ENCODE measurements around the gene LUC7L3.

Gene LUC7L3

DNA sequence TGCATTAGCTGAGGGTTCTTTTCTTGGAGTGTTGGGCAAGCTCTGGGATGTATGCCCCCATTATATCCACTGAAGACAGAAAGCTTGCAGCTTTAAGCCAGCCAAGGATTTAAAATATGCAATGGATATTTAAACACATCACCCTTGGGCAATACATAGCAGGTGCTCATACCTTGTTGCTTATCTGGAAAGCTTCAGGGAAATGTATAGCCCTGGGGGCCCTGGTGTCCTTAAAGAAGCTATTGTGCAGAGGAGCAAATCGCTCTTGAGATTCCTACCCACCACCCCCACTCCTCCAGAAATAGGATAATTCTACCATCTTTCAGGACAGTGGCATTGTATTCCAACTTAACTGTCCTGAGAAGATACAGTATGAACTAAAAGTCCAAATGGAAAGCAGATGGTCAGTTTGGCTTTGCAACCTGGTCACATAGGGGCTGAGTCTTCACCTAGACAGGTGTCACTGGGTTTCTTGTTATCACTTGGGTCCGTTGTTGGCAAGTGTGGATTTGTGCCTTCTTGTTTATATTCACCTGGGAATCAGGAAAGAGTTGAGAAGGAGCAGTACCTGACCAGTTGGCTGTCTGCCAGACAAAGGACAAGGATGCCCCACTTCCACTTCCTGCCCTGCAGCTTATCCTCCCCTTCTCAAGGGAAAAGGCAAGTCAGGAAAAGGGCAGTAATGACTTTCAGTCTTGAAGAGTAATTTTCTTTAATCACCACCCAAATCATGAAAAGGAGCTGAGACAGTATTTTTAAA, 44.5 kb downstream of the LUC7L3 start:
- no peak for DNase-seq

DNA sequence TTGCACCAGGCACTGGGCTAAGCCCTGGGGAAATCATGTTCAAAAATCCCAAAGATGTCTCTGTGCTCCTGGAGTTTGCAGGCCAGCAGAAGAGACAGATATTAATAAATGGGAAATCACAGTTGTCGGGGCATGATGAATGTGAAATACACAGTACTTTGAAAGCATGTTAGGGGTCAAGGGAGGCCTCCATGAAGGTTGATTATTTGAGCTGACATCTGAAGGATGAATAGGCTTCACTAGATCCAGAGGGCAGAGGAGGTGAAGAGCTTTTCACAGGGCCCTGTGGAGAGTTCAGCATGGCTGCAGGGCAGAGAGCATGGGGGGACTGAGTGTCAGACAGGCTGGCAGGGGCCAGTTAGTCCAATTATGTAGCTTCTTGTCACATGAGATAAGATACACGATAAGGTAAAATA, 45.3 kb downstream of the LUC7L3 start:
- no peak for DNase-seq

DNA sequence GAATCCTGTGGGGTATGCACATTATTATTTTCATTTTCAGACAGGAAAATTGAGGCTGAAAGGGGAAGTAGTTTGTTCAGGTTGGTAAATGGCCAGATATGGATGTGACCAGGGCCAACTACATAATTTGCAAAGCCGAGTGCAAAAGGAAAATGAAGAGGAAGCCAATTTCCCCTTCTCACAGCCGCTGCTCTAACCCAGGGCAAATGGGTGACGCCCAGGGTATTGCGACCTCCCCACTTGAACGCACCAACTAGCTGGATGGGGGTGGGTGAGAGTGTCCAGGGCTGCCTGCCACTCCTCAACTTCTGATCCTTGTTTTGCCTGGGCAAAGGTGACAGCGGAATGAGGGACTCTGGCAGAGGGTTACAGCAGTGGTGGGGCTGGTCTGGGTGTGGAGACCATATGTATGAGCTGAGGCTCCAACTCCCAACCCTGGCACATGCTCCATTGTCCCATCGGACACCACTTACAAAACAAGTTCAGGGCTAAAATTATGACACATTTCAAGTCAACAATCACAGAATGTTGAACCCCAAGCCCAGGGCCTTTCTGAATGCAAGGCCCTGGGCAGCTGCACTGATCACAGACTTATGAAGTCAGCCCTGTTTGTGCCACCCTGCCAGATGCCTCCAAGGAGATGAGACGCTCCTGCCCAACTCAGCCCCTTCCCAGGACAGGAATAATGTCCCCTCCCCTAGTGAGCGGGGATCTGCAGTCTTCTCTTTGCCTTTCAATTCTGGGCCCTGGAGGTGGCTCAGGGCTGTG, 46.2 kb downstream of the LUC7L3 start:
- no peak for DNase-seq

DNA sequence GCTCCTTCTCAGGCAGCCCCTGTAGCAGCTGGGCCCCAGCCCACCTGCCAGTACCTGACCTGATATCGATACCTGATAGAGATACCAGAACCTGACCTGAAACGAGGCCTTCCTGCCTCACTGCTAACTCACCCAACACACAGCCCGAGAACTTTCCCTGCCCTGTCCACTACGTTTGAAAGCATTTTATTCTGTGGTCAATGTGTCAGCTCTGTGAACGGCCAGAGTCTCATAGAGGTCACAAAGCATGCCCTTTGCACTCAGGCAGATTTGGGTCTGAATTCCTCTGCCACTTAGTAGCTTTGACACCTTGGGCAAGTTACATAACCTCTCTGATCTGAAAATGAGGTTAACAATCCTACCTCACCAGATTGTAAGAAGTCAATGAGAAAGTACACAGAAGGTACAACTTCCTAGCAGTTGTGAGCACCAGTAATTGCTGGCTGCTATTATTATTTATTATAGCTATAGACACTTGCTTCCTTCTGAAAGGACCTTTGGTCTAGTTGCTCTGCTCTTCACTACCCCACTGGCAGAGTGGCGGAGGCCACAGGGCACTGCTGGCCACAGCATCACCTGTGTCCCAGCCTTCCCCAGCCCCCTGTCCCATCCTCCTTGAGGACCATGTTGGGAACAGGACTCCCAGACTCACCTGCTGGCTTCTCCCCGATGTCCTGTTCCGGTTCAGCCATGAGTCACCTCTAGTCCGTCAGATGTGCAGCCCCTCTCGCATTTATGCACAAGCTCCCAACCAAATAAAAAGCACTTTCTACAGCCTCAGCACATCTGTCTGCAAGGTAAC, 47.0 kb downstream of the LUC7L3 start:
- DNase-seq = no peak

DNA sequence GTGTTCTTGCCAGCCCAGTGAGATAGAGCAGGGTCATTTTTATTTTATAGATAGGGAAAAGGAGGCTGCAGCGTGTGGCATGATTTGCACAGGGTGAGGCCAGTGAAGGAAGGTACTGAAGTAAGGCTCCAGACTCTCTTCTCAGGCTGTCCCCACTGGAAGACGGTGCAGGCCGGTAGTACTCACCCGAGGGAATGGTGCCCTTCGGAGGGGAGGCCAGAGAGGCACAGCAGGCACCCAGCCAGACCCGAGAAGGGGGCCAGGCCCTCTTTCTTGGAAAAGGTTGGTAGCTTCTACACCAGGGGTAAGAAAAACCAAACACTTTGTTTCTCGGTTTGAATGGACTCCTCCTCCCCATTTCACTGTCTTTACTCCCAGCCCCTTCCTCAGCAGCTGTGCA, 47.6 kb downstream of the LUC7L3 start:
- no peak for DNase-seq

DNA sequence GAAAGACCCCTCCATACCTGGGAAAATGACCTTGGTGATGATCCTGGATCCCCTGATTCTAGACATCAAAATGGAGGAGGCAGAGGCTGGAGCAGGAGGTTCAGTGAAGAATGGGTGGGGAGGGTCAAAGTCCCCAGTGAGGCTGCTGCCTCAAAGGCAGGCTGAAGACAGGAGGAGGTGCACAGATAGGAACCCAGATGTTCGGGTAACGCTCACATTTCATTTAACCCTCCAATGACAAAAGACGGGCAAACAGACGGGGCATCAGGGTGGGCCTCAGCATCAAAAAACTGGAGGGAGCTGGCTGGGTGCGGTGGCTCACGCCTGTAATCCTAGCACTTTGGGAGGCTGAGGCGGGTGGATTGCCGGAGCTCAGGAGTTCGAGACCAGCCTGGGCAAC, 48.0 kb downstream of the LUC7L3 start, which contains the start of gene ANKRD40CL:
Gene ANKRD40CL, minus strand, starts transcription at position 73 of the 400 bp plus-strand sequence. CDS start 605 bp downstream, outside the sequence.
- DNase-seq = no peak

DNA sequence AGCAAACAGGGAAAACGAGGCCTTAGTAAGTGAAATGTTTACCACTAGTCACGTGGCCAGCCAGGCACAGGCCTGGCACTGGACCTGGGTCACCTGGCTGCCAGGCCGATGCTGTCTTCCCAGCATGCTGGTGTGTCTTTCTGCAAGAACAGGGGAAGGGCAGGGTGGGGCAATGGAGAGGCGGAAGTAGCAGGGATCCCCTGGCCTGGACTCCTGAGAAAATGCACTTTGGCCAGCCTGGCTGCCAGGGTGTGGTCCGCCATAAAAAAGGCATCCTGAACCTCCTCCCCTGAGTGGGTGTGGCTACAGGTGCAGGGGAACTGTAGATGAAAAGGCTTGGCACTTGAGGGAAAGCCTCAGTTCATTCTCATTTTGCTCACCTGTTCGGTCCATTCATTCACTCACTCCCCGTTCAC, 49.0 kb downstream of the LUC7L3 start:
- DNase-seq = no peak

DNA sequence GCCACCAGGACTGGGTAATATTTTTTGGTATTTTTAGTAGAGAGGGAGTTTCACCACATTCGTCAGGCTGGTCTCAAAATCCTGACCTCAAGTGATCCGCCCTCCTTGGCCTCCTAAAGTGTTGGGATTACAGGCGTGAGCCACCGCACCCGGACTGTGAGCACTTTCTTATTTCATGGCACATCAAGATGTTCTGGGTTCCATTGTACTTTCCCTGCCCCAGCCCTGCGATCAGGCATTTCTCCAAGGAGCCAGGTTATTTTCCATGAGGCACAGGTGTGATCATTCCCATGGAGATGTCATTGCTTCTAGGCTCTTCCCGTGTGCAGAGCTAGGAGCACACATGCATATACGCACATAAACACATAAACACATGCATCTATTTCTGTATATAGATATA, 50.5 kb downstream of the LUC7L3 start:
- no peak for DNase-seq

DNA sequence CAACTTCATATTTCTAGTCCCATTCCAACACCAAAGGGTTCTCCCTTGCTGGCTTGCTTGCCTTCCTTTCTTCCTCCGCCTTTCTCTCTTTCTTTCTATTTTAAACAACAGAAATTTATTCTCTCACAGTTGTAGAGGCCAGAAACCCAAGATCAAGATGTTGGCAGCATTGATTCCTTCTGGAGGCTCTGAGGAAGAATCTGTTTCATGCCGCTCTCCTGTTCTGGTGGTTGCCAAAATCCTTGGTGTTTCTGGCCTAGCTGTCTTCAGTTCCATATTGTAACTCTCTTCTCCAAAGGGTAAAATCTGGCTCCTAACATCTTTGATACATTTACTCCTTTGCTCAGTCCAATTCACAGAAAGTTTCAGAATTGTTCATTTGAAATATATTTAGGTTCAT, 50.9 kb downstream of the LUC7L3 start:
- no peak for DNase-seq

DNA sequence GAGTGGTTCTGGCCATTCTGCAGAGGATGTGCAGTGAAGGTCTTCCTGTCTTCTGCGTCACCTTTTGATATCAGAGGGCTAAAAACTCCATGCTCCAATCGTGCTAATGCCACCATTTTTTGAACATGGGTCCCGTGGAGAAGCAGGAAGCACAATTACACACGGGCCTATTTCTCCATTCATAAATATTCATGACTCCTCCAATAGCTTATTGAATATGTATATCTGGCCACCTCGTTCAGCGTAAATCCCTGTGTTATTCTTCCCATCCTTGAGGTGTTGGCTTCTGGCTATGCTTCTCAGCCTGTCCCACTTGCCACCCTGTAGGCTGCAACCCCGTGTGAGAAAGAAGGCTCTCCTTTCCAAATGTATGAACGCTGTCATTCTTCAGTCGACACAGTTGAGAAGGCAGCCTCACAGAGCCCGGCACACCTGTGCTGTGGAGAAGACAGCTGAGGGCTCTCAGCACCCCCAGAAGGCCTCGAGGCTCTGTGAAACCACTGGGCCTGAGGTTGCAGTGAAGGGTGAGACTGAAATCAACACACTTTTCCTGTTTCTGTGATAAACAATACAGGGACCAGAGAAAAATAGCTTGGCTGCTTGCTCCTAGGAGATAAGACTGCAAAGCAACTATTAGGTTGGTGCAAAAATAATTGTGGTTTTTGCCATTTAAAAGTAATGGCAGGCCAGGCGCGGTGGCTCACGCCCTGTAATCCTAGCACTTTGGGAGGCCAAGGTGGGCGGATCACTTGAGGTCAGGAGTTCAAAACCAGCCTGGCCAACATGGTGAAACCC, 52.8 kb downstream of the LUC7L3 start:
- DNase-seq = no peak

DNA sequence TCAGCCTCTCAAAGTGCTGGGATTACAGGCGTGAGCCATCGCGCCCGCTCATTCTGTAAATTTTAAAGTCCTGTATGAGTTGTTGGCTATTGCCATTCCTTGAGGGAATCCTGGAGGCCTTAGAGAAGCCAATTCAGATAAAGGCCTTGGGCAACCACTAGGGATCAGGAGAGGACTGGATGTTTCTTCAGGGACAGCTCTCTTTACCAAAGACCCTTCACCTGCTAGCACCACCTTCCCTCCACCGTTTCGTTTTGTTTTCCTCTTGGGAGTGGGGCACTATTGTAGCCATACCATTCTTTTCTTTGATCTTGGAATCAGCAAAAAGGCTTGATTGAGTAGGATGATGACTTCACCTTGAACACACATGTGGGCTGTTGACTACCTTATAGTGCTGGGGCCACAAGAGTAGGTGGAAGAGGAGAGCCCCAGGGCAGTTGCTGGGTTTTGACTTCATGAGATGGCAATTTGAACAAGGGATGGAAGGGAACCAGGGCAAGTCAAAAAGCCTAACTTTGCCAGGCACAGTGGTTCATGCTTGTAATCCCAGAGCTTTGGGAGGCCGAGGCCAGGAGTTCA, 54.9 kb downstream of the LUC7L3 start:
- no peak for DNase-seq

DNA sequence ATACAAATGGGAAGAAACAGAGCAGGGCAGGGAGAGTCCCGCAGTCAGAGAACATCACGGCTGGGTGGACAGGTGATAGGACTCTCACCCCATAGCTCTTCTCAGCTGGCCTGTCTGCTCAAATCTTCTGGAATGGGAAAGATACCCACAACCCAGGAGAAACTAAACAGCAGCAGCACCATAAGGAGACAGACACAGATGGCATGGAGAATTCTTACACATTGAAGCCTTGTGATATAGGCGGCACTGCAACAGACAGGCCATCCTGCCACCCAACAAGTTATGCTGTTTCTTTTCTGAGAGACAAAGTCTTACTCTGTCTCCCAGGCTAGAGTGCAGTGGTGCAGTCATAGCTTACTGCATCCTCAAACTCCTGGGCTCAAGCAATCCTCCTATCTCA, 56.5 kb downstream of the LUC7L3 start:
- DNase-seq = no peak

DNA sequence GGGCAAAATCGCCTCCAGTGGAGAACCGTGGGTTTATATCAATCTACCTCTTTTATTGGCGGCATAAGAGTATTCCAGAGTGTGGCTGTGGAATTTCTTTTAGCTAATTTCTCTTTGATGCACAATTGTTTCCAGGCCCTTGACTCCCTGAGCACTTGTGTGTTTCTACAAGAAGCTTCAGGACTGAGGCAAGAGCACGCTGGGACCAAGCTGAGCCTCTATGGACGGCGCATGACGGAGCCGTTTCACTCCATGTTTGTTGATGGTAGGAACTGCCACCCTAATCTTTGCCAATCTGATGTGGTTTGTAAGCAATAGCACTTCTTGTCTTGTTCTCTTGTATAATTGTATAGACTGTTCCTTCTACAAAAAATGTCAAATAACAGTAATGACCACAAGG, 59.1 kb downstream of the LUC7L3 start:
- no peak for DNase-seq

DNA sequence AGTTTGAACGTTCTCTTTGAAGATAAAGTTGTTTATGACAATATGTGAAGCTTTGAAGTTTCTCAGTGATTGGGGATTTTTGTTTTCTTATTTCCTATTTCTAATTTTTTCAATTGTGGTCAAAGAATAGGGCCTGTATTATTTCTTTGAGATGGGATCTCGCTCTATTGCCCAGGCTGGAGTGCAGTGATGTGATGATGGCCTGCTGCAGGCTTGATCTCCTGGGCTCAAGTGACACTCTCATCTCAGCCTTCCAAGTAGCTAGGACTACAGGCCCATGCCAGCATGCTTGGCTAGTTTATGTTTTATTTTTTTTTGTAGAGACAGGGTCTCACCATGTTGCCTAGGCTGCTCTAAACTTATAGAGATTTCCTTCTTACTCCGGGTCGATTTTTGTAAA, 59.6 kb downstream of the LUC7L3 start:
- no peak for DNase-seq

DNA sequence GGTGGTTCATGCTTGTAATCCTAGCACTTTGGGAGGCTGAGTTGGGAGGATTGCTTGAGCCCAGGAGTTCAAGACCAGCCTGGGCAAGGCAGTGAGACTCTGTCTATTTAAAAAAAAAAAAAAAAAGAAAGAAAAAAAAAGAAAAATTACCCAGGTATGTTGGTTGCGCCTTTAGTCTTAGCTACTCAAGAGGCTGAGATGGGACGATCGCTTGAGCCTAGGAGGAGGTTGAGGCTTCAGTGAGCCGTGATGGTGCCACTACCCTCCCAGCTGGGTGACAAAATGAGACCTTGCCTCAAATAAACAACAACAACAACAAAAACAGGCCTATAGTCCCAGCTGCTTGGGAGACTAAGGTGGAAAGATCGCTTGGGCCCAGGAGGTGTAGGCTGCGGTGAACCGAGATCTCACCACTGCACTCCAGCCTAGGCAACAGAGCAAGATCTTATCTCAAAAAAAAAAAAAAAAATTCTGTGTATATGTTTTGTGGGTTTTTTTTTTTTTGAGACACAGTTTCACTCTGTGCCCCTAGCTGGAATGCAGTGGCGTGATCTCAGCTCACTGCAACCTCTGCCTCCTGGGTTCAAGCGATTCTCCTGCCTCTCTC, 60.4 kb downstream of the LUC7L3 start:
- DNase-seq = no peak

DNA sequence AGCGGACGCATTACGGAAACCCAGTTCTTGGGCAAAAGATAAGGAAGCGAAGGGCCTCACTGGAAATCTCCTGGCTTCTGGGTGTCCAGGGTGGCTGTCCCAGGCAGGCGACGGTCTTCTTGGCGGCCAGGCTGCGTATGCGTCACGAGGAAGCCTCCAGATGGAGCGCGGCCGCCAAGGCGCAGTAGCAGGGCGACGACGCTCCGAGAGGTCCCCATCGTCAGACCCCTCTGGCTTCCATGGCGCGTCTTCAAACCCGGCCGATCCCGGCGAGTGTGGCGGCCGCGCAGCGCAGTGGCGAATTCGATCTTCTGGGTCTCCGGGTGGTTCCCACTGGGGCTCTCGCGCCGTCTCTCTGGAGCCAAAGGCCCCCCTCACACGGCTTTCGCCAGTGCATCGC, 61.8 kb downstream of the LUC7L3 start:
- no peak for DNase-seq

DNA sequence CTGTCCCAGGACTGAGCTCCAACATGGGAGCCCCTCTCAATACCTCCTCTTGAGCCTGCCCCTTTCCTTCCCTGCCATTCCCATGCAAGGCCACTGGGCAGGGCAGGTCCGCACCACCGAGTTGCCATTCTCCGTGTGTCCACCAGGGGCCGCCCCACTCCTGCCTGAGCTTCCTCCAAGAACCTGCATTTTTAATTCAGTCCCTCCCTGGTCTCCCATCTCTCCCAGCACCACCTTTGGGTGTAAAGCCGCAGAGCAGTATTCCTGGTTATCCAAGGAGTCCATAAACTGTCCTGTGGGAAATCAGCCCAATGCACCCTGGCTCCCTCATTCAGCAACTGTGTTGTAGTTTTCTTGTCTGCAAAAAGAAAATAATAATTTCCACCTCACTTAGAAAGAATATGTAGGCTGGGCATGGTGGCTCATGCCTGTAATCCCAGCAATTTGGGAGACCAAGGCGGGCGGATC, 63.8 kb downstream of the LUC7L3 start:
- peak; percentile 55 for DNase-seq

DNA sequence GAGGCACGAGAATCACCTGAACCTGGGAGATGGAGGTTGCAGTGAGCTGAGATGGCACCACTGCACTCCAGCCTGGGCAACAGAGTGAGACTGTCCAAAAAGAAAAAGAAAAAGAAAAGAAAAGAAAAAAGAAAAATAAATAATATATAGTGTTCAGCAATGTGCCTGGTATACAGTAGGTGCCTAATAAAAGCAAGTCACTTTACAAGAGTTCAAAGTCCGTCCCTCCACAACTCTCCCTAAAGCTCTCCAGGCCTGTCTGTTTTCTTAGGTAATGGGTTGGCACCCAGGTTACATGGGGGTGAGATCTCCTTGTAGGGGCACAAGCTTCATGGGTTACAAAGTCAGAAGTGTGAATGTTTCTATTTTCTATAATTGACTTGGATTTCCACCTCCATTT, 64.5 kb downstream of the LUC7L3 start:
- DNase-seq = no peak

DNA sequence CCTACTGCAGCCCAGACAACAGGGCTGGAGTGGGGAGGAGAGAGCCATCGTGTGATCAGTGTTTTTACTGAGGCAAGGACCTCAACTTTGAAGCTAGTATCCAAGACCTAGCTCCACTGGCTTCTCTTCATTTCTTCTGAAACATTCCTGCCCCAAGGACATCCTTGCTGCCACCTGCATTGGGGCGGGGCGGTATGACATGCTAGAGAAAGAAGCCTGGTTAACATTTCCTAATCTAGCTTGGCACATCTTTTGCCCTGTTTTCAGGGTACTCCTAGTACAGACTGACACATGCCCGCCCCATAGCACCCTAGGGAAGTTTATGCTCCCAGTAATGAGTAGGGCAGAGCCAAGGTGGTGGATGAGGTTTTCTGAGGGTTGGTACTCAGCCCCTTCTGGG, 65.7 kb downstream of the LUC7L3 start:
- DNase-seq = no peak

DNA sequence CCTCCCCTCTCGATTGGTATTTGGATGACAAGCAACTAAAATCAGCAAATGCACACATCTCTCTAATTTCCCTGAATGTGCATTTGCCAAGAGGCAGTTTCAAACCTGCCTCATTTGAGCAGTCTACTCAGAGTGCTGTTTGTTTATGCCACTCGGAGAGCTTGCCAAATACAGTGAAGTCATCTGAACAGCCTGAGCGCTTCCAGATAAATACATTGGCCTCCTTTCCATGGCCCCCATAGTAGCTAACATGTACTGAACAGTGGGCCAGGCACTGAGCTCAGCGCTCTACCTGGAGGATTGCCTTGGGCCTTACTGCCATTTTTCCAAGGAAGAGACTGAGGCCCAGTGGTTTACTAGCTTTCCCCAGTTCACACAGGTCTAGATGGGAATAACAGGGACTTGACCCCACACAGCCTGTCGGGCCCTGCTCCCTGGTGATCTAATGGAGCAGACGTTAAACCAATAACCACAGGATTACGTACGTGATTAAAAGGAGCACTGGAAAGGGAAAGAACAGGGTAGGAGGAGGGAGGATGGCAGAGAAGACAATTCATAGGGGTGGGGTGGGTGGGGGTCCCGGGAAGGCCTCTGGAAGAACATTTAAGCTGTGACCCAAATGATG, 66.7 kb downstream of the LUC7L3 start:
- no peak for DNase-seq

DNA sequence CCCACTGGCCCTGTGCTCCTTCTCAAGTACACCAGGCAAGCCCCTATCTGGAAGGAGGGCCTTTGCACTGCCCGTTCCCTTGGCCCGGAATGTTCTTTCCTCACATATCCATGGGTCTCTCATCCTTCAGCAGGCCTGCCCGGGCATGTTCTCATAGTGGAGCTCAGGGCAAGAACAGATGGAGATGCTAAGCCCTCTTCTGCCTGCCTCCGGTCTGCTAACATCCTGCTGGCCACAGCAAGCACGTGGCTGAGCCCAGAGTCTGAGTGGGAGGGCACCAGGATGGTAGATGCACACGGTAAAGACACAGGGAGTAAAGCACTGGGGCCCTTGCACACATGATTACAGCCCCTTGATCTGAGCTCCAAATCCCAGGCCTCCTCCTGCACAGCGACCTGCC, 67.7 kb downstream of the LUC7L3 start:
- no peak for DNase-seq
